PC-9 (cell line): Measurements from ENCODE around the gene OR52I1.

Source experiments
- CTCF ChIP-seq: fragments of 200-600 bp; sonication (generic); conservative IDR thresholded peaks from 2 replicates; pipeline ENCODE4 v1.6.1; 2017; ENCODE audit warnings: mixed run types, antibody characterized with exemption, mild to moderate bottlenecking, moderate library complexity
- EZH2 ChIP-seq: fragments of 200-600 bp; sonication (generic); IDR thresholded peaks from 2 replicates; pipeline ENCODE4 v1.8.0; 2017; ENCODE audit warnings: antibody characterized with exemption, low read depth

DNA sequence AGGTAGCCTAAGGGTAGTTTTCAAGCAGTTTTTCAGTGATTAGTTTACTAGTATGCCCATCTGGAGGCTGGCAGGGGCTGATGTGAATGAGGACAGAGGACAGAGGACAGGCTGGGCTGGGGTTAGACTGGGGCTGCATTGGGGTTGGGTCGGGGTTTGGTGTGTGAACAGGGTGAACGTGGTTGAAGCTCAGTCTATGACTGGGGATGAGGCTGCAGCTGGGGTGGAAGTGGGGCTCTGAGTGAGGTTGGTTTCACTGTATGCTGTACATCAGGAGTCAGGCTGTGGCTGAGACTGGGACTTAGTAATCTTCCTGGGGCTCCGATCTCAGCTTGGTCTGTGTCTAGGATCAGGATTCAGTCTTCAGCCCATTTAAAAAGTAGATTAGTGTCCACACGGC, 50.4 kb downstream of the OR52I1 start:
- TF ChIP-seq CTCF, result no peak
- TF ChIP-seq EZH2, result no peak
